NCI-H1417 (cell line): ENCODE measurements around the gene COG7.
"Not testable (repeated sequence)": the region's sequence is repeated elsewhere in the genome, so short reads cannot be mapped to it uniquely, and the experiment has no call there.

ENCODE experiments used
- DNase-seq, 3 experiments: peaks; one replicate each; lab custom pipeline; 2025; lab: John Stamatoyannopoulos, UW

COG7 gene

GRCh38 chr16:23384878-23385277 is 68.1 kb downstream of the COG7 start:
- DNase-seq = no peak

DNA sequence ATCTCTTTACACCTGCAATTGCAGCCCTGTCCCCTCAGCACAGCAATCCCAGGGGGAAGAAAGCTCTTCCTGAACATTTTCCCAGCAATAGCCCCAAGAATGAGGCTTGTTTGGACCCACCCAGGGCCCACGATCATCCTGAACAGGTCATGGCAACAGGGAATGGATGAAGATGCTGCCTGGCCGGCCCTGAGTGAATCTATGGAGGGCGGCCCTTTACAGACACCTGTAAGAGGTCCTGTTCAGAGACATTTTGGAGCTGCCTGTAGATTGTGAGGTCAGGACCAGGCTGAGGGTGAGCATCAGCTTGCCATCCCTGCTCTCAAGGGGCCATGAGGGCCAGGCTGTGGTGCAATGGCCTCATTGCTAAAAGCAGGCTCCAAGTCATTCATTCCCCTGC is 69.1 kb downstream of the COG7 start:
- no peak for DNase-seq

DNA sequence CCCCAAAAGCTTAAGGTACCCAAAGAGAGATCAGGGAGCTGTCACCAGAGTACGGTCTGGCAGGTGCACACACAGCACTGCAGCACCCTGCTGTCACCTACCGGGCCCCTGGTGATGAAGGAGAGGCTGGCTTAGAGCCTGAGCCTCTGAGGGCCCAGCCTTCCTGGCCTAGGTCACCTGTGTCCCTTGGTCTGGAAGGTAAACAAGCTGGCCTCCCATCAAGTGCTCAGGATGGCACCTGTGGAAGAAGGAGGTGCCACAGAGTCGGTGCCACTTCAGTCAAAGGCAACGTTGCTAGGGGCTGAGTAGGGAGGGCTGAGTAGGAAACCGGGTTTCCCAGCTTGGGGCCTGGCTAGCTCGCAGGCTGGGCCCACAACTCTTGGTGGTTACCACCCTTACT is 70.7 kb downstream of the COG7 start:
- peak in 2 of 3 experiments; percentile 34 to 70 for DNase-seq

- not testable (repeated sequence) for DNase-seq
These were observed 71.3 kb downstream of the COG7 start for GRCh38 chr16:23381702-23382101.

GRCh38 chr16:23380501-23380951 is 72.5 kb downstream of the COG7 start:
- no peak for DNase-seq

DNA sequence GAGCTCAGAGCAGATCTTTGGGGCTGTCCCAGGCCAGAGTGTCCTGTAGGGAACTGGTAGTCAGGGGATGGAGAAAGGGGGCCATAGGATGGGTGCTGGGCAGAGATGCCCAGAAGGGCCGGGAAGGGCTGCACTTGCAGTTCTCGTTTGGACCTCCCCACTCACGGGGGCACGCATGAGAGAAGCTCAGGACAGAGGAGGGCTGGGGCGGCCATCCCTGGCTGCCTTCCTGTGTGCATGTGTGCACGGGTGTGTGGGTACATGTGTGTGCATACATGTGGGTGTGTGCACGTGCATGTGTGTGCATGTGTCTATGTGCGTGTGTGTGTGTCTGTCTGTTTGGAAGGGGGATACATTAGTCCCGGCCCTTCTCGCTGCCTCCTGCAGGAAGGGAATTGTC is 73.3 kb downstream of the COG7 start:
- no peak for DNase-seq

DNA sequence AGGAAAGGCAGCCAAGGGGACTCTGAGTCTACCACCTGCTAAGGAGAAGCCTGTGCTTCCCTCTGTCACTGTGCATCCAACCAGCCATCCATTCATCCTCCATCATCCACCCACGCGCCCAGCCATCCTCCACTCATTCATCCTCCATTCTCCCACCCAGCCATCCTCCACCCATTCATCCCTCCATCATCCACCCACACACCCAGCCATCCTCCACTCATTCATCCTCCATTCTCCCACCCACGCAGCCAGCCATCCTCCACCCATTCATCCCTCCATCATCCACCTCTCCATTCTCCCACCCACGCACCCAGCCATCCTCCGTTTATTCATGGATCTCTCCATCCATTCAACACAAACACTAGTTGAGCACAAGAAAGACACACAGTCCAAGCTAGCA is 74.1 kb downstream of the COG7 start:
- DNase-seq = no peak

DNA sequence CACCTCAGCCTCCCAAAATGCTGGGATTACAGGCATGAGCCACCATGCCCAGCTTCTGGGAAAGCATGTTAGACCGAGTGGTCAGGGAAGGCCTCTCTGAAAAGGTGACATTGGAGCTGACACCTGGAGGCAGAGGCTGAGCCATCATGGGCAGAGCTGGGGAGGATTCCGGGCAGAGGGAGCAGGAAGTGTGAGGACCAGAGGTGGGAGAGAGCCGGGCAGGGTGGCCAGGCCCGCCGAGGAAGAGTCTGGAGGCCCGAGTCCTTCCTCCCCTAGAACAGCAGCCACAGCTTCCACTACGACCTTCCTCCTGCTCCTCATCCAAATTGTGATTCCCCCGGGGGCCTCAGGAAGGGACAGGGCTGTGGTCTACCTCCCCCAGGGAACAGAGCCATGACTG is 74.7 kb downstream of the COG7 start:
- no peak for DNase-seq

- no peak for DNase-seq
These were observed 75.7 kb downstream of the COG7 start for GRCh38 chr16:23377071-23377931.

DNA sequence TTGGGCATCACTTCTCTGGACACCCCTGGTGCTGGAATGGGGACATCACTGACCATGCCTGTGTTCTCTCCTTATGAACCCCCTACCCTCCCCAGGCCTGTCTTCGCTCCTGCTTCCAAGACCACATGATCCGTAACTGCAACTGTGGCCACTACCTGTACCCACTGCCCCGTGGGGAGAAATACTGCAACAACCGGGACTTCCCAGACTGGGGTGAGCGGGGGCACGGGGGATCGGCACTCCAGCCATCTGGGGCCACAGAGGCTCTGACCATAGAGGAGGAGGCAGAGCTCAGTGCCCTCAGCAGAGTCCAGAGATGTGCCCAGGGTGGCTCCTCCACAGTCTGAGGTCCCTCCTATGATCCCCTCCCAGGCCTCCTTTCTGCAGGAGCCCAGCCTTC is 77.3 kb downstream of the COG7 start:
- DNase-seq = no peak

GRCh38 chr16:23374721-23375510 is 78.1 kb downstream of the COG7 start:
- no peak for DNase-seq

DNA sequence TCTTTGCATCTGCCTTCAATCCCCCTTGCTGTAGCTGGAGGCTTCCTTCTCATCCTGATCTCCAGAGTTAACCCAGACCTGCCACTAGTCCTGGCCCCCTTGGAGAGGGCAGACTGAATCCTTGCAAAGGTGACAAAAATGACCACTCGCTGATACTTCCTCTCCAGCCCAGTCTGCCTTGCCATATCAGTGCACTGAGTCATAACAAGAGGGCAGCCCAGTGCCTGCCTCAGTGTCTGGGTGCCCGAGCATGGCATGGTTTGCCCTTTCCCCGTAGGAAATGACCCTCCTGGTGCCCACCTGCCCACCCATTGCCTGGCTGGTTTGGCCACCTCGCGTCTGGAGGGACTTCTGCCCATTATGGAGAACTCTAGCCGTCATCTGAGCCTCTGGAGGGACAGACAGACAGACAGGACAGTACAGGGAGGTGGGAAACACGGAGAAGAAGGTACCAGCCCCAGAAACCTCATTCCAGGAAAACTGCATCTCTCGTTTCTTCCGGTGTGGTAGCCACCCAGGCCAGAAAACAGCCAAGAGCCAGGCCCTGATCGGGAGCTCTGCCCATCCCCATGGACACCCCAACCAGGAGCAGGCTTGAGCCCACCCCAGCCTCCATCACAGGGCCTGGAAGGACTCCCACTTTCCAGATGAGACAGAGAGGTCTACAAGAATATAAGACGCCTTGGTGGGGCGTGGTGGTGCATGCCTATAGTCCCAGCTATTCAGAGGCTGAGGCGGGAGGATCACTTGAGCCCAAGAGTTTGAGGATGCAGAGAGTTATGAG is 79.4 kb downstream of the COG7 start:
- no peak for DNase-seq

DNA sequence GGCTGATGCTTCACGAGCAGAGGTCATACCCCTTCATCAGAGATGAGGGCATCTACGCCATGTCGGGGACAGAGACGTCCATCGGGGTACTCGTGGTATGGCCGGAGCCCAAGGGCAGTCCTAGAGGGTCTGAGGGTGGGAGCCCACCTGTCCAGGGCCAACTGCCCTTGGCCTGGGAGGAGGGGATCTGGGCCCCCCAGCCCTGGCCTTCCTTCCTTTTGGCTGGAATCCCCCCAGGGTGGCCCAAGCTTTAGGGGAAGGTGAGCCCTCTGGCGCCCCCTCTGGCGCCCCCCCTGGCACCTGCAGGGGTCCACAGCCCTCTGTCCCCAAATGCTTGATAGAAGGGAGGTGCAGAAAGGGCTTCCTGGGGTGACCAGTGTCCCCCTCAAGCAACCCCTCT is 81.6 kb downstream of the COG7 start:
- no peak for DNase-seq

- peak in 1 of 3 experiments; percentile 6 for DNase-seq
These were observed 83.6 kb downstream of the COG7 start for GRCh38 chr16:23369416-23369815.

DNA sequence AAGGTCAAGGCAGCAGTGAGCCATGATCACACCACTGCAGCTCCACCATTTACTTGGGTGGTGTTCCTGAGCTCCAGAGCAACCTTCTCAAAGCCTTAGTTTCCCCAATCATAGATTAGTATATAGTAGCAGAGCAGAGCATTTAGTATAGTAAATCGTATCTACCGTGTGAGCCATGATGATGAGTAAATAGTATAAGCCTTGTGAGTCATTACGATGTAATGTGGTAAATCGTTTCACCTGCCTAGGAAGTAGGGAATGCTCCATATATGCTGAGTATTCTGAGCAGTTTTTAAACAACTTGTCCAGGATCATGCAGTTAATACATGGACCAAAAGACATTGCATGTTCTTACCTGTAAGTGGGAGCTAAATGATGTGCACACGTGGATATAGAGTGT is 84.5 kb downstream of the COG7 start:
- DNase-seq = no peak

- no peak for DNase-seq
These were observed 85.0 kb downstream of the COG7 start for GRCh38 chr16:23367988-23368387.

GRCh38 chr16:23367564-23367963 is 85.4 kb downstream of the COG7 start:
- DNase-seq = no peak

DNA sequence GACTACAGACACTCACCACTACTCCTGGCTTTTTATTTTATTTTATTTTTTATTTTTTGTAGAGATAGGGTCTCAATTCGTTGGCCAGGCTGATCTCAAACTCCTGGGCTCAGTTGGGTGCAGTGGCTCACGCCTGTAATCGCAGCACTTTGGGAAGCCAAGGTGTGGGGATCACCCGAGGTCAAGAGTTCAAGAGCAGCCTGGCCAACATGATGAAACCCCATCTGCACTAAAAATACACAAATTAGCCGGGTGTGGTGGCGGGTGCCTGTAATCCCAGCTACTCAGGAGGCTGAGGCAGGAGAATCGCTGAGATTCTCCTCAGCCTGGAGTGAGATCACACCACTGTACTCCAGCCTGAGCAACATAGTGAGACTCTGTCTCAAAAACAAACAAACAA is 86.6 kb downstream of the COG7 start:
- not testable (repeated sequence) for DNase-seq

- DNase-seq = no peak
These were observed 87.3 kb downstream of the COG7 start for GRCh38 chr16:23365602-23366240.

DNA sequence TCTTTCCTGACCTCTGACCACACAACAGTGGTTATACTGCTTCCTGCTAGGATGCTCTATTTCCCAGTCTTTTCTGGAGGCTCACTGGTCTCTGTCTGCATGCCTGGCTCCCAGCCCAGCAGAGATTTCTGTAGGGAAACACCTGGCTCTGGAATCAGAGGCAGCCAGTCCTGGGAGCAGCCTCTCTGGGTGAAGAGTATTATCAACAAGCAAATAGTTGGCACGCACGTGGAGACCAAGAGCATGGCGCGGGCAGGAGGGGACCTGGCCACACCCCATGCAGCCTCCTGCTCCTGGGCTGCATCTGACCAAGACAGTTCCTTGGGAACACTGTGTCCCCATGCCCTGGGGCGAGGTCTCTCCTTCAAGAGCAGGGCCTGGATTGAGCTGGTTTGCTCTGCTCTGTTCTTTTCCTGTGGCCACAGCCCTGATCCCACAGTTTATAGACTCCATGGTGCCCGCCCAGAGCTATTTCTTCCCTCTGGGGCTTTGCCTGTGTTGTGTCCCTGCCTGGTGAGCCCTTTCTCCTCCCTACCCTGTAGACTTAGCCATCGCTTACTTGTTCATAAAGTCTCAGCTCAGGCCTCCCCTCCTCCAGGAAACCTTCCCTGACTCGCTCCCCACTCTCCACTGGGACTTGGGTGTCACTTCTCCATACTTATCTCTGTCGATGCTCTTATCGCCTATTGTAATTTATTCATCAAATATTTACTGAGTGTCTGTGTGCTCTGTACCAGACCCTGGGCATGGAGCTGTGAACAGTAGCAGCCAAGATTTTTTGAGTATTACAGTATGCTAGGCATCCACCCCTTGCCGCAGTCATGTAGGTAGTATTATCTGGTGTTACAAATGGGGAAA is 90.3 kb downstream of the COG7 start:
- peak in 2 of 3 experiments; percentile 28 to 42 for DNase-seq
